Ishikawa (cell line): Measurements from ENCODE around the gene FAM32A.

Source experiments
- EP300 ChIP-seq: IDR thresholded peaks from 2 replicates; pipeline ENCODE4 v1.6.1; 2012; ENCODE audit warnings: borderline replicate concordance
- FOXM1 ChIP-seq: IDR thresholded peaks from 2 replicates; pipeline ENCODE4 v1.6.1; 2012; ENCODE audit warnings: low read depth, borderline replicate concordance
- MAX ChIP-seq: IDR thresholded peaks from 2 replicates; pipeline ENCODE4 v1.6.1; 2012
- RAD21 ChIP-seq: IDR thresholded peaks from 2 replicates; pipeline ENCODE4 v1.6.1; 2012; ENCODE audit warnings: low read depth
- REST ChIP-seq: IDR thresholded peaks from 2 replicates; pipeline ENCODE4 v1.6.1; 2012; ENCODE audit warnings: low read depth, mild to moderate bottlenecking
- TAF1 ChIP-seq: IDR thresholded peaks from 2 replicates; pipeline ENCODE4 v1.6.1; 2012; ENCODE audit warnings: low read depth, mild to moderate bottlenecking
- USF1 ChIP-seq: IDR thresholded peaks from 2 replicates; pipeline ENCODE4 v1.6.1; 2012
- YY1 ChIP-seq: IDR thresholded peaks from 2 replicates; pipeline ENCODE4 v1.6.1; 2012; ENCODE audit warnings: low read depth

- TF ChIP-seq REST: no peak
- no peak for TF ChIP-seq YY1
- TF ChIP-seq RAD21: no peak
- no peak for TF ChIP-seq USF1
- no peak for TF ChIP-seq TAF1
- no peak for TF ChIP-seq EP300
- no peak for TF ChIP-seq MAX
- TF ChIP-seq FOXM1: no peak
Observed at GRCh38 chr19:16166417-16166816, 18.8 kb upstream of the FAM32A start.
